ENCODE results near the gene POTEB3.
"Not testable (repeated sequence)": the region's sequence is repeated elsewhere in the genome, so short reads cannot be mapped to it uniquely, and the experiment has no call there.

GRCh38 chr15:21369177-21369576, 71.1 kb downstream of the POTEB3 start:
- TF ChIP-seq CTCF (IDR thresholded peaks at IDR 0.05; ENCODE audit: control extremely low read depth in 1 of 3, insufficient read depth in 1 of 3, low read depth in 1 of 3, low read length in 3 of 3); POLR2A (IDR thresholded peaks at IDR 0.05; ENCODE audit: control extremely low read depth in 1 of 2, low read depth in 2 of 2, low read length in 2 of 2); GABPA (IDR thresholded peaks at IDR 0.05; ENCODE audit: borderline replicate concordance, insufficient read depth, low read length); SP2 (IDR thresholded peaks at IDR 0.05; ENCODE audit: low read length); ZNF274 (IDR thresholded peaks at IDR 0.05; ENCODE audit: borderline replicate concordance, extremely low read depth, low read length): not testable (repeated sequence)

Data from H1 (cell line).